ENCODE data around the gene SERAC1.
A peak's percentile ranks its signal among the peaks of the same experiment; 100 is the strongest.

The SERAC1 gene

DNA sequence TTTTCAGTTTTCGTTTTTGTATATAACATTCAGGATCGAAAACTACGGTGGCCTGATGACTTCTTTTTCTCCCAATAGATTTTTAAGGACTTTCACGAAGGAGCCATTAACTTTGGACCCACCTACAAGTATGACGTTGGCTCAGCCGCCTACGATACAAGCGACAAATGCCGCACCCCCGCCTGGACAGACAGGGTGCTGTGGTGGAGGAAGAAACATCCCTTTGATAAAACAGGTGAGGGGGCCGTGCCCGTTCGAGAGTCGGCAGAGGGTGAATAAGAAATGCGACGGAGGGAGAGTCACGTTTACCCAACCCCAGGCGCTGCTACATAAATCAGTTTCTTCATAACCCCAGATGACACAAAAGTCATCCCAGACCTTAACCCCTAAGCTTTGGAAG lies 91.5 kb downstream of the SERAC1 start:
- DNase-seq (ENCODE audit: low read depth), result no peak

DNA sequence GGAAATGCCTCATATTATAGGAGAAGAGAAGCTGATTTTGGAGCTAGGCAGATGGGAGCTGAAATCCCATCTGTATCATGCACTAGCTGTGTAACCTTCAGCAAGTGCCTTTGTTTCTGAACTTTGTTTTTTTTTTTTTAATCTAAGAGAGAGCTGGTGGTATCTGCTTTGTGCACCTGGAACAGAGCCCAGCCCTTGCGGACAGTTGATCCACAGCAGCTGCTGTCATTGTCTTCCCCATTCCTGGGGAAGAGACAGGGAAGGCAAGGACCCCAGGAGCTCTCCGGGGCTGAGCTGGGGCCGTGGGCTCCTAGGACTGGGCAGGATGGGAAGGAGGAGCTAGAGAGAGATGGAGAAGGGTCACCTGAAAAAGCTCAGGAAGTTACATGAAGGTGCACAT lies 94.3 kb downstream of the SERAC1 start:
- no peak for DNase-seq (ENCODE audit: low read depth)

DNA sequence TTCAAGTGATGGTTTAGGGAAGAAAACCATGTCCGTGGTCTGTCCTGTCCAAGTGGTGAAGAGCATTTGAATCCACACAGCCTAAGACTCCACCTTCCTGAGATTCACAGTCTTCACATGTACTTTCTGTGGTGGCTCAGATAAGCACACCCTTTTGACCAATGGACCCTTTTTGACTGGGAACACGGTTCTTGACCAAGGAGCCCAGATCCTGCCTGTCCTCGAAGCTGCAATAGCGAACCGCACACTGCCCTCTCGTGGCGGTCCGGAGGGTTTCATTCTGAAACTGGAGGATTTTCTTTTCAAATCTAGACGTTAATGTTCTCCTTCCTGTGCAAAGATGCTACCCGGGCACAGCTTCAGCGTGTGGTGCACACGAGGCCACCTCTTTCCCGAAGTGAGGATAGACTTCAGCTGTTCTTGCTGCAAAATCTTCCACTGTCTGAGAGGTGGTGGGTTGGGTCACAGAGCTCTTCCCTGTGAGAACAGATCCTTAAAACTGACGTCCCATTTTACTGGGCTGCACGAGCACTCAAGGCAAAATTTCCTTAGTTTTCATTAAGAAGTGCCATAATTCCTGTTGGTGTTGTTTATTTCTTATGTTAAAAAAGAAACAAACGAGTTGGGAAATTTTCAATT lies 95.9 kb downstream of the SERAC1 start:
- peak; percentile 58 for DNase-seq (ENCODE audit: low read depth)

DNA sequence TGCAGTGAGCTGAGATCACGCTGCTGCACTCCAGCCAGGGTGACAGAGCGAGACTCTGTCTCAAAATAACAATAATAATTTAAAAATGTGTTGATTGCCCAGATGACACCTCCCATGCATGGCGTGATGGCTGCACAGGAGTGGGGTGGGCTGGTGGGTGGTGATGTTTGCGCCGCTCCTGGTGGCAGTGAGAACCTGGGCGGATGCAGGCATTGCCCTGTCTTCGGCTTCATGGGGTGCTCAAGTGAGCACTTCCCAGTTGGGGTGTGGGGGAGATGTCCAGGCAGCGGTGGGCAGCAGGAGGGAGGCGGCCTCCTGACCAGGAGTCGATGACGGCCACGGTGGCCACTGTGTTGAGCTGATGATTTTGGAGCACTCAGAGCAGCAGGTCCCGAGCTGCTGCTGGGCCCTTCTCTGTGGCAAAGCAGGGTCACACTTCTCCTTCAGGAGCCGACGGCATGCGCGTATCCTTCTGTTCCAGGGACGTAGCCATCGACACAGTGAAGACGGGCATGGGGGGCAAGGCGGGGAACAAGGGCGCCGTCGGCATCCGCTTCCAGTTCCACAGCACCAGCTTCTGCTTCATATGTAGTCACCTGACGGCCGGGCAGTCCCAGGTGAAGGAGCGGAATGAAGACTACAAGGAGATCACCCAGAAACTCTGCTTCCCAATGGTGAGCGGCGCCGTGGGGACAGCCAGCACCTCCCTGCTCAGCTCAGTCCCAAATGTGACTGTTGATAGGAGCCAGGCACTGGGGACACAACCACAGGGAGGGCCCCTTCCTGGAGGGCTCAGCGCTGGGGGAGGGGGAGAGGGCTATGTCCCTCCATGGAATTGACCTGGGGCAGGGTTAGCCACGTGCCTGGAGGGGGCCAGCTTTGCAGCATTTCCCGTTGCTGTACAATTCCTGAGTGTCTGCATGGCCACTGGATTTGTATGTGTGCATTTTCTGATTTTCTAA lies 96.7 kb downstream of the SERAC1 start:
- no peak for DNase-seq (ENCODE audit: low read depth)

DNA sequence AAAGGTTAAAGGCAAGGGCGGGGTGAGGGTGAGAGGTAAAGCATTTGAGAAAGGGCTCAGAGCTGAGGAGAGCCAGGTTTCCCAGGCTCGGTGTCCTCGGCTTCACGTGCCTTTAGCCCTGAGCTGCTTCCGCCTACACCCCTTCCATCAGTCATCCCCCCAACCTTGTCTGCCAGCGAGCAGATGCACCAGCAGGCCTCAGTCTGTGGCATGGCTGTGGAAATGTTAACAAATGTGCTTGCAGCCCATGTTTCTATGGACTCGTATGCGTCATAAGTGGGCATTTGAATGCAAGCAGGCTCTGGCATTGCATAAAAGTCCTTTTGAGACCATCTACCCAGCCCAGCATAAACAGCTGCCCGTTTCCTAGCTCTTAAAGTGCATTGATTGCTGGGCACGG lies 97.5 kb downstream of the SERAC1 start:
- no peak for DNase-seq (ENCODE audit: low read depth)

DNA sequence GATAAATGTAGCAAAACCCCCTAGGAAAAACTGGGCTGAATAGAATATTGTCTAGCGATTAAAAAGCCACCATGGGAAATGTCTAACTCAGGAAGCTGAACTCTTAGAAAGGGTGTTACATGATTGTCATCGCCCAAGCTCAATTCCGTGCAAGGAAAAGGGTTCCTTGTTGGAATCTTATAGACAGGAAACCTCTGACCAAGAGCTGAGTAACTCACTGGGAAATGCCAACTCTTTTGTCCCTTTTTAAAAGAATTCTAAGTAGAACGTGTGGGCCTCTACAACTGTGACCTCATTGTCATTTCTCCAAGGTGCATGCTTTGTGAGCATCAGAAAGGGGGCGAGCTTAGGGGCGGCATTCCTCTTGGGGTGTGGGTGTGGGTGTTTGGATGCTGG lies 98.3 kb downstream of the SERAC1 start:
- DNase-seq (ENCODE audit: low read depth), result no peak

DNA sequence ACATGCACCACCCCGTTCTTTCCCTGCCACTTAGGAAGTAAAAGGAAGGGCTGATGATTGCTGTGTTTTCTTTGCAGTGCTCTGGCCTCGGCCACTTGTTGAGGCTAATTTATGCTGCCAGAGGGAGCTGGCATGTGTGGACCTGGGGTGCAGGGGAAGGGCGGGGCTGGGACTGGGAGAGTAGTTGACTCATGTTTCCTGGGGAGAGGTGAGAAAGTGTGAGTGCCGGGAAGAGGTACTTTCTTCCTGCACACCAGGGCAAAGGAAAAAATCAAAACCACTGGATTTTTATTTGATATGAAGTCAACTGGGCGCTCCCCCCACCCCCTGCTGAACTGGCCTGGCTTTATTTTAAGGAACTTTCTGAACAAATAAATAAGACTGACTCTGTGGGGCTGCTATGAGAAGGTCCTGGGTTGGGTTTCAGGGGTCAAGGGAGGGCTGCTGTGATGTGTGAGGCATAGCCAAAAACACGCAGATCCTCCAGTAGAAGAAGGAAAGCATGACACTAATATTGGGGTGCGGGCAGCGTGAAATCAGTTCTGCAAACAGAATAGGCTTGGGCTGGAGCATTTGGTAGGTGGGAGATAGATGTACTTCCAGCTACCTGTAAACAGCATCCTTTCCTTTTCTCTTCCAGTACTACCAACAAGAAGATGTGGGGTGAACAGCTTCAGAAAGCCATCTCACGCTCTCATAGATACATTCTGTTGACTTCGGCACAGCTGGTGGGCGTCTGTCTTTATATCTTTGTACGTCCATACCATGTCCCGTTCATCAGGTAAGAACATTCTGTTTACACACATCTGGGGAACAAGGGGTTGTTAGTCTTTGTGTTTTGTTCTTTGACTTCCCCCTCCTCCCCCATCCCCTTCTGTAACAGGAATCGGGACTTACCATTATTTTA lies 98.9 kb downstream of the SERAC1 start:
- no peak for DNase-seq (ENCODE audit: low read depth)

DNA sequence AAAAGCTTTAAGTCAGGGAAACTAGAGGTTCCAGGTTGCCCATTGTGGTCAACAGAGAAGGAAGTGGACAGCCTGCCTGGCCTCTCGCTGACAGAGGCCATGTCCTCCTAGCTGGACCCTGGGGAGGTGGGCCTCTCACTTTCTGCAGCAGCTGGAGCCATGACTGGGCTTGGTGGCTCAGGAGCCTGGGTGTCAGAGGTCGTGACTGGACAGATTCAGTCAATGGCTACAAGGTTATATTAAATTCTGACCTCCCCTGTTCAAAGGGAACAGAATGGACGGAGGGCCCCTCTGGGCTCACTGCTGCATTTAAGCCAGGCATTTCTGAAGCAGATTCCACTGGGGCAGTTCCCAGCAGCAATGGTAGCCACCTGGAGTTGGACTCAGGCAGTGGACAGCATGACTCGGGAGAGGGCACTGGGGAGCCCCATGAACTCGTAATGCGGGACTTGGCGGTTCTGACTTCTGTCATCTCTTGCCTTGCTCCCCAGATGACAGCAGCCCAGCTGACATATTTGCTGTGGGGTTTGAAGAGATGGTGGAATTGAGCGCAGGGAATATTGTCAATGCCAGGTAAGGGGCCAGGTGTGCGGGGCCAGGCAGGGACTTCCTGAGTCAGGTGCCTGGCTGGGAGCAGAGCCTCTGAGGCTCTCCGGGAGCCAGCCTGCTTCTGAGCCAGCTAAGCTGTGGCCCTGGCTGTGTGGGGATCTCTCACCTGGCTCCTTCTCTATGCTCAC lies 99.7 kb downstream of the SERAC1 start:
- DNase-seq (ENCODE audit: low read depth), result no peak

DNA sequence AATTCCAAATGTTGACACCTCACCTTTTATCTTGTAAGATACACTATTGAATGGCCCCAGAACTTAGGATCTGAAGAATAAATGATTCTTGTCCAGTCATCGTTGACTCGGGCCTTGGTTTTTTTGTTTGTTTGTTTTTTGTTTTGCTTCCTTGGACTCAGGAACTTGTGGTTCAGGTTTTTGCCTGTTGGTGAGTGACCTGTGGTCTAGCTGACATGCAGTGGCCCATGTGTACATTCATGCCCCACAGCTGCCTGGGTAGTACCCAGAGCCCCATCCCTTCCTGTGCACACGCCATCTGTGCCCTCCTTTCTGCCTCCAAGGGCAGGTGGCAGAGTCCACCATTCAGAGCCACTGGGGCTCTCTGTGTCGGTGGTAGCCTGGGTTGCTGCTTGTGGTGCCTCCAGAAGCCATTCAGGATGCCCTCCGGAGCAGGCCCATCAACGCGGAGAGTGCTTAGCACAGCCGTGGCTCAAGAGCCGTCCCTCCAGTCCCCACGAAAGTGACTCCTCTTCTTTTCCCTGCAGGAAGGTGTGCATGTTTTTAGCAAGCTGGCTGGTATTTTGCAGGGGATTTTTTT lies 100.5 kb downstream of the SERAC1 start:
- DNase-seq (ENCODE audit: low read depth), result no peak

DNA sequence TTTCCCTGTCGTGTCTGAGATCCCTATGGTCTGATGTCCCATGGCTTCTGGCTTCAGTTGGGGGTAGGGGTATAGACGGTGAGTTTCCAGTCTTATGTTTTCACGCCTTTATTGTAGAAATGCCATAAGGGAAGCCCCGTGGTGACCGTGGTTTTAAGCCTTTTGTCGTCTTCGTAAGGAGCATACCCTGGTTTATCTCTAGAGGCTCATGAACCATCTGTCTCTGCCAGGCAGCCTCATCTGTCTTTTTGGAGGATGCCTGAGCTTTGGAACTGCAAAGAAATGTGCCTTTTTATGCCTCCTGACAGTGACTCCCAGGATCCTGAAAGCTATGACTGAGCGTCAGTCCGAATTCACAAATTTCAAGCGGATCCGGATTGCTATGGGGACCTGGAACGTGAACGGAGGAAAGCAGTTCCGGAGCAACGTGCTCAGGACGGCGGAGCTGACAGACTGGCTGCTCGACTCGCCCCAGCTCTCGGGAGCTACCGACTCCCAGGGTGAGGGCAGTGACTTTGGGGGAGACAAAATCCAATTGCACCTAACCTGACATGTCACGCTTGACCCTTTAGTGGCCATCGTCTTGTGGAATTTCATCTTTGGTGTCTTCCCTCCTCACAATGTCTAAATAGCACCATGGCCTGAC lies 101.8 kb downstream of the SERAC1 start:
- no peak for DNase-seq (ENCODE audit: low read depth)

DNA sequence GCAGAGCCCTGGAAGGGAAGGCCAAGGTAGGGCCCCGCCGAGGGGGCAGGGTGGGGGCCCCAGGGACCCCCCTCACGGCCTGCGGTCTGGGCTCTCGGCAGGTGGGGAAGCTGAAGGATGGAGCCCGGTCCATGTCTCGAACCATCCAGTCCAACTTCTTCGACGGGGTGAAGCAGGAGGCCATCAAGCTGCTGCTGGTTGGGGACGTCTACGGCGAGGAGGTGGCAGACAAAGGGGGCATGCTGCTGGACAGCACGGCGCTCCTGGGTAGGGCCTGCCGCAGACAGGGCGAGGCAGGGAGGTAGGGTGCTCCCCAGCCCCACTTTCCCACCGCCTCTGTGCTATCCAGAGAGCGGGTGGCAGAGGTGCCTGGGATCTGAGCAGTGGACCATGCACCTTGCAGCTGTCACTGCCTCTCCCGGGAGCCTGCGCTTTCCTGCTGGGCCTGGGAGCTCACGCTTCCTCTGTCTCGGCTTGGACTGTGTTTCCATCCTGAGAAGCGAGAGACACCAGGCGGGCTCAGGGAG lies 103.3 kb downstream of the SERAC1 start:
- no peak for DNase-seq (ENCODE audit: low read depth)

DNA sequence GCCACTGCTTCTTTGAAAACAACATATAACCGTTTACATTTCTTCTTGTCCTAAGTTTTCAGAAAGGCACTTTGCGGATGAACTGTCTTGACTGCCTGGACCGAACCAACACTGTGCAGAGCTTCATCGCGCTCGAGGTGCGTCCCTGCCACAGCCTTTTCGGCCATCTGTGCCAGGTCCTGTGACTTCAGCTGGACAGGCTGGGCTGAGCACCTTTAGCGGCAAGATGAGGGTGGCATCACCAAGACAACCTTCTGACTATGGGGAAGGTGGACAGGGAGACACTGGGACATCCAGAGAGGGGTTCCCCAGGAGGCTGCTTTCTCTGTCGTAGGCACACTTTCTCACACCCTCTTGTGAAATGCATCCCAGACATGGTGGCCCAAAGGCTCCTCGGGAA lies 104.3 kb downstream of the SERAC1 start:
- no peak for DNase-seq (ENCODE audit: low read depth)

DNA sequence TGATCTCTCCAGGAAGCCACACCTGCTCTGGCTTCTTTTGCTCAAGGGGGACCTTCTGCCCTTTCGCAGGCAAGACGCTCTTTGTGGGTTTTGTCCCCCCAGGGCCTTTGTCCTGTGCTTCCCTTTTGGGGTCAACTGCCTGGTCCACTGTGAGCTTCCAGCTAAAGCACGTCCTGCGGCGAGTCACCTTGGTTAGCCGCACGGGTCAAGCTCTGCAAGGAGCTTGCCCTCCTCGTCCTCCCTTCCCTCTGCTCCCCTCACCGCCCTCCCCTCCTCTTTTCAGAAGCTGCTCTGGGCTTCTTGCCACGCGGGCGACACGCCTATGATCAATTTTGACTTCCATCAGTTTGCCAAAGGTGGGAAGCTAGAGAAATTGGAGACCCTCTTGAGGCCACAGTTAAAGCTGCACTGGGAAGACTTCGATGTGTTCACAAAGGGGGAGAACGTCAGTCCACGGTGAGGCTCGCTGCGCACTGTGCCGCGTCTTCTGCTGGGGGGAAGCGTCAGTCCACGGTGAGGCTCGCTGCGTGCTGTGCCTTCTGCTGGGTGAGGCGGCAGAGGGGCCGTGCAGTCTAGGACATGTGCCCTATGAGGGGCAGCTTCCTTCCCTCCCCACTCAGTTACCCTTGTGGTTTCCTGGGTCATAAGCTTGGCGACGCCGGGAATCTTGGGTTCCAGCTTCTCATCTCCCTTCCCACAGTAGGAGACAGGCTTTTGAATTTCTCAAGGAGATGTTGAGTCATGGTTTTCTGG lies 106.2 kb downstream of the SERAC1 start:
- peak; percentile 50 for DNase-seq (ENCODE audit: low read depth)

DNA sequence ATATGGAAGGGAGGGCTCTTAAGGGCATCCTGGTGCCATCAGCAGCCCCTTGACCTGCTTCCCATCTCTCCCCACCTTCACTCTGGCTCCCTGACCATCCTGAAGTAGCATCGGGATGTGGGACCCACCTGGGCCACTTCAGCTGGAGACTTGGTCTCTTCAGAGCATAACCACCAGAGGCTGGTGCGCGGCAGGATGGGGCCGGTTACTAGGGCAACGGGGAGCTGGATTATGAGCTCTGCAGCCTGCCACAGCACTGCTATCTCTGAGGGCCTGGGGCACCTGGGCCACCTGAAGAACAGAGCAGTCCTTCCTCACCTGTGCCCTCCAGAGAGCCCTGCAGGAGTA lies 106.7 kb downstream of the SERAC1 start:
- DNase-seq (ENCODE audit: low read depth), result no peak

DNA sequence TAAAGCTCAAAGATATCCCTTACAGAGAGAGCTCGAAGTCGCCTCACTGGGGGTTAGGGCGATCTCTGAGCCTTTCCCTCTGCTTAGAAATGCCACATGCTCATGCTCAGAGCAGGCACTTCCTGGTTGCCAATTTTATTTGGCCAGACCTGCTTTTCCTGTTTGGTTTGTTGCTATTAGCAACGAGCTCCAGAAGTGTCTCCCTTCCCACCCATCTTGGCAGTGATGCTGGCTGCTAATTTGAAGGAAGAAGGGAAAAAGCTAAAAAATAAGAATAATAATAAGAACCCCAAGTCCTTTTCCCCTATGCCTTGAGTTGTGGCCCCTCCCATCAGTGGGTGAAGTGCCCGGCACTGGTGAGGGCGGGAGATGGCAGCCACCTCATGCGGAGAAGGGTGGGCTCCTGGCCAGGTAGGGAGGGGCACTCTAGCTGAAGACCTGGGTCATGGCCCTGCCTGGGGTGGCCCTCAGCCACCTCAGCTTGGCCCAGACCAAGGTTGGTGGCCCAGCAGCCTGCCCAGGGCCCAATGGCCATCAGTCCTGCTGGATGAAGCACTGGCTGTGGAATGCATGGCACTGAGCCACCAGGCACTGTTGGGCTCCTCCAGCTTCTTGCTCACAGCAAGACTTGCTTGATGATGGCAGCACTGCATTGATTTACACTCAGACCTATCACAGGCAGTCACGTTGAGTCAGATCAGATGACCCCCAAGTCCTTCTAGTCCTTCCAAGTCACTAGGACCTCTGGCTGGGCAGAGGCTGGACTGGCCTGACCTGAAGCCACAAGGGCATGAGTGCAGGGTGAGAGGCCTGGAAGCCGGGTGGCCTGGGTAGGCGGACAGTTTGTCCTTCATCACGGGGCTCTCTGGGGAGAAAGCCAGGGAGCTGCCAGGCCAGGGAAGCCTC lies 107.4 kb downstream of the SERAC1 start:
- DNase-seq (ENCODE audit: low read depth), result peak; percentile 95
